ENCODE results near the gene APOBEC2. TPM values are rescaled to one million over a fixed set of nuclear protein-coding genes. Genes with fewer than 3 reads are reported as not detected.

Gene APOBEC2
- total and polyA plus RNA-seq, 2 of the 13 experiments (the other 11 are each of a cell fraction or from before 2014, with no cell fraction given): 0.09 TPM; not detected in 1

Other genes with a start within 250 kb of the APOBEC2 start
- gene UNC5CL, start 14.0 kb upstream of the APOBEC2 start, total RNA-seq (2016; rRNA removed; fragmentation: Illumina TruSeq; extraction: Trizol): 0.87 and 2.4 TPM in 2 replicates
- 2.5 TPM in 2 replicates for gene UNC5CL, start 14.0 kb upstream of the APOBEC2 start, polyA plus RNA-seq (2011; rRNA removed)
- gene TSPO2, start 10.7 kb upstream of the APOBEC2 start, total RNA-seq (2016; rRNA removed; fragmentation: Illumina TruSeq; extraction: Trizol): not detected in 2 replicates
- 0.14 and 0.55 TPM in 2 replicates for gene TSPO2, start 10.7 kb upstream of the APOBEC2 start, polyA plus RNA-seq (2011; rRNA removed)
- gene OARD1, start 19.2 kb downstream of the APOBEC2 start, total RNA-seq (2016; rRNA removed; fragmentation: Illumina TruSeq; extraction: Trizol): 49.0 and 60.4 TPM in 2 replicates
- gene OARD1, start 19.2 kb downstream of the APOBEC2 start, polyA plus RNA-seq (2011; rRNA removed): 14.0 and 18.4 TPM in 2 replicates
- gene NFYA, start 19.8 kb downstream of the APOBEC2 start, total RNA-seq (2016; rRNA removed; fragmentation: Illumina TruSeq; extraction: Trizol): 22.9 and 52.0 TPM in 2 replicates
- 14.8 and 16.0 TPM in 2 replicates for gene NFYA, start 19.8 kb downstream of the APOBEC2 start, polyA plus RNA-seq (2011; rRNA removed)
- not detected in 2 replicates for gene TREML1, start 101.1 kb downstream of the APOBEC2 start, total RNA-seq (2016; rRNA removed; fragmentation: Illumina TruSeq; extraction: Trizol)
- gene TREML1, start 101.1 kb downstream of the APOBEC2 start, polyA plus RNA-seq (2011; rRNA removed): not detected in 2 replicates
- 0.11 TPM in 1 of 2 replicates, not detected in the other for gene TREM2, start 109.9 kb downstream of the APOBEC2 start, total RNA-seq (2016; rRNA removed; fragmentation: Illumina TruSeq; extraction: Trizol)
- not detected in 2 replicates for gene TREM2, start 109.9 kb downstream of the APOBEC2 start, polyA plus RNA-seq (2011; rRNA removed)
- not detected in 2 replicates for gene TREML2, start 147.9 kb downstream of the APOBEC2 start, total RNA-seq (2016; rRNA removed; fragmentation: Illumina TruSeq; extraction: Trizol)
- not detected in 2 replicates for gene TREML2, start 147.9 kb downstream of the APOBEC2 start, polyA plus RNA-seq (2011; rRNA removed)
- gene TREML4, start 175.1 kb downstream of the APOBEC2 start, total RNA-seq (2016; rRNA removed; fragmentation: Illumina TruSeq; extraction: Trizol): not detected in 2 replicates
- not detected in 2 replicates for gene TREML4, start 175.1 kb downstream of the APOBEC2 start, polyA plus RNA-seq (2011; rRNA removed)
- gene TREM1, start 233.5 kb downstream of the APOBEC2 start, total RNA-seq (2016; rRNA removed; fragmentation: Illumina TruSeq; extraction: Trizol): not detected in 2 replicates
- 0.27 and 0.49 TPM in 2 replicates for gene TREM1, start 233.5 kb downstream of the APOBEC2 start, polyA plus RNA-seq (2011; rRNA removed)